IPS DF 19.7 (cell line): ENCODE measurements around the gene FBXL13.
"Not testable (repeated sequence)": the region's sequence is repeated elsewhere in the genome, so short reads cannot be mapped to it uniquely, and the experiment has no call there.

Experiments
- DNase-seq: peaks from one replicate; pipeline ENCODE4 v3.0.0-alpha.2; 2013; ENCODE audit warnings: low read depth, low spot score

Gene FBXL13

DNA sequence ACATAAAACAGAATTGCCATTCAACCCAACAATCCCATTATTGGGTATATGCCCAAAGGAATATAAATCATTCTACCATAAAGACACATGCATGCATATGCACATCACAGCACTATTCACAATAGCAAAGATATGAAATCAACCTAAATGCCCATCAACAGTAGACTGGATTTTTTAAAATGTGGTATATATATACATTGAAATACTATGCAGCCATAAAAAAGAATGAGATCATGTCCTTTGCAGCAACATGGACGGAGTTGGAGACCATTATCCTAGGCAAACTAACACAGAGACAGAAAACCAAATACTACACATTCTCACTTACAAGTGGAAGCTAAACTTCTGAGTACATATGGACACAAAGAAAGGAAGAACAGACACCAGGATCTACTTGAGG, 51.0 kb downstream of the FBXL13 start:
- not testable (repeated sequence) for DNase-seq

GRCh38 chr7:103021490-103021889, 53.1 kb downstream of the FBXL13 start:
- DNase-seq = not testable (repeated sequence)

- DNase-seq = not testable (repeated sequence)
Observed at GRCh38 chr7:103020876-103021275, 53.7 kb downstream of the FBXL13 start.

DNA sequence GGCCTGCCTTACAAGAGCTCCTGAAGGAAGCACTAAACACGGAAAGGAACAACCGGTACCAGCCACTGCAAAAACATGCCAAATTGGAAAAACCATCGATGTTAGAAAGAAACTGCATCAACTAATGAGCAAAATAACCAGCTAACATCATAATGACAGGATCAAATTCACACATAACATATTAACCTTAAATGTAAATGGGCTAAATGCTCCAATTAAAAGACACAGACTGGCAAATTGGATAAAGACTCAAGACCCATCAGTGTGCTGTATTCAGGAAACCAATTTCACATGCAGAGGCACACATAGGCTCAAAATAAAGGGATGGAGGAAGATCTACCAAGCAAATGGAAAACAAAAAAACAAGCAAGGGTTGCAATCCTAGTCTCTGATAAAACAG, 56.3 kb downstream of the FBXL13 start:
- DNase-seq = not testable (repeated sequence)

DNA sequence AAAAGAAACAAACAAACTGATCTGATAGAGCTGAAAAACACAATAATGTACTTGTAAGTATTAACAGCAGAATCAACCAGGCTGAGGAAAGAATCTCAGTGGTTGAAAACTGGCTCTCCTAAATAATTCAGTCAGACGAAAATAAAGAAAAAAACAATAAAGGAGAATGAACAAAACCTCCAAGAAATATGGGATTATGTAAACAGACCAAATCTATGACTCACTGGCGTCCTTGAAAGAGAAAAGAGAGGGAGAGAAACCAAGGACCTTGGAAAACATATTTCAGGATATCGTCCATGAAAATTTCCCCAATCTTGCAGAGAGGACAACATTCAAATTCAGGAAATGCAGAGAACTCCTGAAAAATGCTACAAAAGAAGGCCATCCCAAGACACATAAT, 62.9 kb downstream of the FBXL13 start:
- no peak for DNase-seq

DNA sequence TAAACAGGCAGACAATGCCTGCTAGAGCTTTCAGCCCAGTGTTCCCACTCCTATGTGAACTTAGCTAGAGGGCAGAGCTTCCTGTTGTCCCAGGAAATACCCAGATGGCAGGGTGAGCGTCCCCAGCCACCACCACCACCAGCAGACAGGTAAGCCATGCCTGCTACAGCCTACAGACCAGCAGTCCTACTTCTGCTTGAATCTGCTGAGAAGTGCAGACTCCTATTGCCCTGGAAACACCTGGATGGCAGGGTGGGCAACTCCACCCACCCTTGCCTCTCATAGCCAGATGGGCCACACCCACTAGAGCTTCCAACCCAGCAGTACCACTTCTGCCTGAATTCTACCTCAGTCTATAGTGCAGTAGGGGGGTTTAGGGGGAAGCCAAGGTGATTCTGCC, 64.4 kb downstream of the FBXL13 start:
- no peak for DNase-seq

DNA sequence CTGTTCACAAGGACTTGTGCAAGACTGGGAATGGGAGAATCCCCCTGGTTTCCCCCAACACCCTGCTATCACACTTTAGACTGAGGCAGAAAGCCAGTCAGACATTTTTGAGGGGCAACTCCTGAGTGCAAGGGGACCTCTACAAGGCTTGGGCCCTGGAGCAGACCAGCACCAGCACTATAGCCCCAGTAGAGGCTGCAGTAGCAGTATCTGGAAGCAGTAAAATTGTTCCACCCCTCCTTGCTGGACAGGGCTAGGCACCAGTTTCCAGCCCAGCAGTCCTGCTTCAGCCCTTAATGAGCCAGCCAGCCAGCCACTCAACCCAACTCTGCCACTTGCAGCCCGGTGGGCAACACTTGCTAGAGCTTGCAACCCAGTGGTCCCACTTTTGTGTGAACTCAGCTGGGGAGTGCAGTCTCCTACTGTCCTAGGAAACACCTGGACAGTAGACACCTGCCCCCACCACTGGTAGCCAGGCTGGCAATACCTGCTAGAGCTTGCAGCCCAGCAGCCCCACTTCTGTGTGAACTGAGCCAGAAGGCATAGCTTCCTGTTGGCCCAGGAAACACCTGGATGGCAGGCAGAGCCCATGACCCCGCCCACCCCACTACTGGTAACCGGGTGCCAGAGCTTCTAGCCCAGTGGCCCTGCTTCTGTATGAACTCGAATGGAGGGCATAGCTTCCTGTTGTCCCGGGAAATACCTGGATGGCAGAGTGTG, 65.0 kb downstream of the FBXL13 start:
- no peak for DNase-seq

- DNase-seq = no peak
Observed at GRCh38 chr7:103003004-103003403, 71.6 kb downstream of the FBXL13 start.

DNA sequence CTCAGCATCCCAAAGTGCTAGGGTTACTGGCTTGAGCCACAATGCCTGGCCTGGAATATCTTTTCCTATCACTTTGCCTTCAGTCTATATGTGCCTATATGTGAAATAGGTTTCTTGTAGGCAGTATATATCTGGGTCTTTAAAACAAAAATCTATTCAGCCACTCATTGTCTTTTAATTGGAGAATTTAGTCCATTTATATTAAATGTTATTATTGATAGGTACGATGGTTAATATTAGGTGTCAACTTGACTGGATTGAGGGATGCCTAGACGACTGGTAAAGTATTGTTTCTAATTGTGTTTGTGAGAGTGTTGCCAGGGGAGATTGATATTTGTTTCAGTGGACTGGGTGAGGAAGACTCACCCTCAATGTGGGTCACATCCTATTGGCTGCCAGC, 73.4 kb downstream of the FBXL13 start:
- DNase-seq = no peak

GRCh38 chr7:102996957-102997356, 77.6 kb downstream of the FBXL13 start:
- DNase-seq = no peak

GRCh38 chr7:102995609-102996008, 79.0 kb downstream of the FBXL13 start:
- DNase-seq = not testable (repeated sequence)

DNA sequence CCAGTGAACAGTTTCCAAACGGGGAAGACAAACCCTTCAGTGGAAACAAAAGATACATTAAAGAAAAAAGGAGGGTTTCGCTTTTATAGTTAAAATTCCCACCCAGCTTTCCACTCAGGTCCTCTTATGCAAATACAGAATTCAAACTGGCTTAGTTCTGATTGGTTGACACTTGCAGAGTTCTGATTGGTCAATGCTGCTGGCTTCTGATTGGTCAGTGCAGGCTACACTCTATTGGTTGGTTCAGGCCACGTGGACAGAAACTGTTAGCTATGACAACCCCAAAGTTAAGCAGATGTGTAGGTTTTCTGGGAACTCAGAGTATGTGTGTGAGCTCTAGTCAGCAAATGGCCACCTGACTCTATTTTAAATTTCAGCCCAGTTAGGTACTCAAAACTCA, 80.0 kb downstream of the FBXL13 start:
- no peak for DNase-seq

DNA sequence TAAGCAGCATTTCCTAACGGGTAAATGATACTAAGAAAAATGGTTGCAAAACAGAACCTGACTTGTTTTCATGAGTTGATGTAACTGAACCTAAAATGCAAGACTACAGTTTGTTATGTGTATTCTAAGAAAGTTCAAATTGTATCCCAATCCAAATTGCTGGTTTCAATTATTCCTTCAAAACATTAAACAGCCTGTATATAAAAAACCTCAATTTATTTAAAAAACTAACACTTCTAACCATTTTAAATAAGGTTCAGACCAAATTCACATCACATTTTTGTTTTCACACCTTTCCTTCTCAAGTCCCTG, 80.9 kb downstream of the FBXL13 start:
- DNase-seq = no peak

DNA sequence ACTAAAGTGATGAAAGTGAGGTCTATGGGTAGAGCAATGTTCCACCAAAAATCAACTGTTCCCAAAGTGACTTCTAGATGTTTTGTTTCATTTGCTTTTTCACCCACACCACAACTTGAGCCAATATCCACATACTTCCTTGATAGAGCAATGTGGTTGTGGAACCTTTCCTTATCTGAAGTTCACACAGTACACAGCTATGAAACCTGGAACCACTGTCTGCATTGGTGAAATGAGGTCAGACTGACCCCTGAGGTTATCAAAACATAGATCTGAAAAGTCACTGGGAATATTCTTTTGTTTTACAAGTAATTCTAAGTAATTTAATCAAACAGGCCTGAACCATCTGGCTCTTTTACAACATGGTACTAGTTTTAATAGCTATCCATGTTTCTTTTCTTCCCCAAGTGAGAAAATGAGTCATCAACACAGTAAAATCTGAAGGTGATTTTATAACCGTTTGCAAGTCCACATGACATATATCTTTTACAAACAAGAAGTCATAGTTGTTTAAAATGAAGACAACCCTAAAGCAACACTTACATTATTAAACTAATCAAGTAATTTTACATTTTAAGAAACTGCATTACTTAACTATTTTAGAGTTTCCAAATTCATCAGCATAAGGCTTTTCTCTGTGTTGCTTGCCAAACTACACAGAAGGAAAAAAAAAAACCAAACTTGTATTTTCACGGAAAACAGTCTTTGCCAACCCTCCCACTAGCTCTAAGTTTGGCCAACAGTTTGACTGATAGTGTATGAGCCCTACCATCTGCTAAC, 81.5 kb downstream of the FBXL13 start:
- no peak for DNase-seq

DNA sequence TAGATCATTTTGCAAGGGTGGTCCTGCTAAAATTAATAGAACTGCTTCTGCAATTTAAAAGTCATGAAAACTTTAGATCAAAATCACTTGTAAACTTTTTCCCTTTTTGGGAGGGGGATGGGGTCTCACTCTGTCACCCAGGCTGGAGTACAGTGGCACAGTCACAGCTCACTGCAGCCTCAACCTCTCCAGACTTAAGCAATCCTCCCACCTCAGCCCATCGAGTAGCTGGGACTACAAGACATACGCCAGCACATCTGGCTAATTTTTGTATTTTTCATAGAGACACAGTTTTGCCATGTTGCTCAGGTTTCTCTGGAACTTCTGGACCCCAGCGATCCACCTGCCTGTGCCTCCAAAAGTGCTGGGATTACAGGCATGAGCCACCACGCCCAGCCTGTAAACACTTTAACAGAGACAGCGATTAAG, 82.1 kb downstream of the FBXL13 start:
- DNase-seq = no peak

- DNase-seq = no peak
Observed at GRCh38 chr7:102991540-102992214, 82.9 kb downstream of the FBXL13 start.

- DNase-seq = no peak
Observed at GRCh38 chr7:102991077-102991539, 83.5 kb downstream of the FBXL13 start.

GRCh38 chr7:102990642-102991041, 84.0 kb downstream of the FBXL13 start:
- no peak for DNase-seq

DNA sequence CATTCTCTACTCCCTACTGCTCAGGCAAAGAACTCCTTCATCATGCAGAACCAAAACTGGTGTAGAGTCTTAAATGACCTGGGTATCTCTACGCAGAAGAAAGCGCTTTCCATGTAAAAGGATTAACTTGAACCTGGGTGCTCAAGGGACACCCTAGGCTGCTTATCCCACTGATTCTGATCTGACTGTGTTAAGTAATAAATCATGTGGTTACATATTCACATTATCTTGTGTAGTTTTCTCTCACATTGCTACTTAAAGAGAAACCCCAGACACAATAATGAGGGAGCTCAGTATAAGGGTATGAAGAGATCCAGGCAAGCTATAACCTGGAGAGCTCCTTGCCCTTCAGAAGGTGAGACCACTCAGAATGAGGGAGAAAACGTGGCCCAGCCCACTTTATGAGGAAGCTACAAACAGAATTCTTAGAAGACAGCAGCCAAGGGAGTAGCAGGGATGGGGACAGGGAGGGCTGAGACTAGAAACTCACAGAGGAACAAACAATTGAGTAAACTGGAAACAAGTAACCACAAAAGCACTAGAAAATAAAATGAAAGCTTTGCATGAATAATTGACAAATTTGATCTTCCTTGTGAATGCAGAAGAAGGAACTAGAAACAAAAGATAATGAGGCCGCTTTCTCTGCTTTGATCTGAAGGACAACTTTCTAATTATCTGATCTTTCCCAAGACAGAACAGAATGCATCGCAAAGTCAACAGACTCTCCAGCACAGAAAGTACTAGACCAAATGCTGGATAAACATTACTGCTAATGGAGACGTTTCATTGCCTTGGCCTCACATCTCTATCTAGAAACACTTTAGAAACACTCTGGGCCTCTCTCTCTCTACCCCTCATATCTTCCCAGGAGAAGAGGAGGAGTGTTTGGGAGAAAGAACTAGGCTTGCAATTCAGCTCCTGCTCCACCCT, 85.7 kb downstream of the FBXL13 start:
- DNase-seq = no peak

DNA sequence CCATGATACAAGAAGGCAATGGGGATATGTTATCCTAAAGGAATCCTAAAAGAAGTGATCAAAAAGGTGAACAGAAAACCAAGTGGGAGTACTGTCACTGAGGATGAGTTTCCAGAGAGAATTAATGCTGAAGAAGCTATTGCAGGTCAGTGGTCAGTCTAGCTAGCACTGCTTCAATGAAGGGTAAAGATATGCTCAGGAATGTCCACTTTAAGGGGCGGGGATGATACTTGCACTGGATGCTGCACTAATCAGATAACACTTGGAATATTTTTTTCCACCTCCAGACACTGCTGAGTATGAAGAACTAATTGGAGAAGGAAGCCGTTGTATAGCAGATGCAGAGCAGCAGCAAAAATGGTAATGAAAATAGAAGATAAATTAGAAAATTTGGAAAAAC, 86.5 kb downstream of the FBXL13 start:
- no peak for DNase-seq

DNA sequence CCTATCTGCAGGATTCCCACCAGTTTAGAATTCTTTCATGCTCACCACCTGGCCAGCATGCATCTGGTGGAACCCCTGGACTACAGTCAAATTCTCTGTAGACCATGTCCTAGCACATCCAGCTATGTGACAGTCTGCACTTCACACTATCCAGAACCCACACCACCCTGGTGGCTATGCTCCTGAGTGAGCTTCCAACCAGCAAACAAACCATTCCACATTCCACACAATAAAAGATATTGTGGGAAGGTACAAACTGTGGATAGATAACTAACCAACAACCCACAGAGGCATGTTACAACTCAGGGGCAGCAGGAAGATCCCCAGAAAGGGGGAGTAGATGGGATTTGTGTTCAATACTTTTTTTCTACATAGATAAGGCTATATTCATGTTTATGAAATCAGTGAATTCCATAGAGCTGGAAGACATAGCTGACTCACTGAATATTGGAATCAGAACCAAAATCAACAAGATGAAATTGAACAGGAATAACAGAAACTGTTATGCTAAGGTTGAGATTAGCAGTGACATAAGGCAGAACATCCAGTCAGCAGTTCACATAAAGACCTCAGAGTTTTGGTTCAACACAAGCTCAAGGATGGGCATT, 89.3 kb downstream of the FBXL13 start:
- no peak for DNase-seq
